Skeletal muscle satellite cell (primary cell): ENCODE data around the gene TUBA8.
"Not testable (repeated sequence)": the region's sequence is repeated elsewhere in the genome, so short reads cannot be mapped to it uniquely, and the experiment has no call there.

ENCODE experiments used
- H3K27me3 ChIP-seq: 2 replicates; pipeline ENCODE4 v1.7.0; 2013; ENCODE audit warnings: low read length; ENCODE audit not compliant: control insufficient read depth, insufficient read depth
- H3K36me3 ChIP-seq: 2 replicates; pipeline ENCODE4 v1.7.0; 2013; ENCODE audit warnings: mild to moderate bottlenecking, control low read depth, low read length; ENCODE audit not compliant: insufficient read depth
- H3K4me1 ChIP-seq: 2 replicates; pipeline ENCODE4 v1.7.0; 2013; ENCODE audit warnings: low read length; ENCODE audit not compliant: control insufficient read depth, insufficient read depth
- H3K4me2 ChIP-seq: 2 replicates; pipeline ENCODE4 v1.7.0; 2013; ENCODE audit warnings: mild to moderate bottlenecking, low read length
- H3K4me3 ChIP-seq: 2 replicates; pipeline ENCODE4 v1.7.0; 2013; ENCODE audit warnings: low read length
- H3K9ac ChIP-seq: 2 replicates; pipeline ENCODE4 v1.7.0; 2013; ENCODE audit warnings: mild to moderate bottlenecking, low read depth, low read length, moderate library complexity
- H3K9me3 ChIP-seq: replicated peaks from 2 replicates; pipeline ENCODE4 v1.7.0; 2013; ENCODE audit warnings: mild to moderate bottlenecking, control low read depth, low read length

The TUBA8 gene

DNA sequence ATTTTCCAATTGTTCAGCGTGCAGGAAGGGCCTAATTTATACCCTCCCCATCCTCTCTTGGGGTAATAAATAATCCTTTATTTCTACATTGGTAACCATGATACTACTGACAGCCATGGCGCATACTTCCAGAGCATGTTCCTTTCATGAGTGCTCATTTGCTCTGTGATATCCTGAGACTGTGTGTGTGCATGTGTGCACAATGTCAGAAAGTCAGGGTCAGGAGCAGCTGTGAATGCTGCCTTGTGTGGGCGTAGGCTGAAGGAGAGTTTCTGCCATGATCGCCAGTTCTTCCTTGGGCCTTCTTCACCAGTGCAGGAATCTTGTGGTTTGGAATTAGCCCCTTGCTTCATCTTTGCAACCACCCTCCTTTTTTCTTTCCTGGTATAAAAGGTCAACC, 10.2 kb downstream of the TUBA8 start:
- Histone ChIP-seq H3K4me1 (peaks cover 6% of the 10 kb centered on the region), H3K9ac (no peak overlapping the region), H3K27me3 (no peaks in the 10 kb centered on the region), H3K9me3 (no peaks in the 10 kb centered on the region), H3K36me3 (no peaks in the 10 kb centered on the region), H3K4me2 (no peak overlapping the region), H3K4me3 (no peak overlapping the region)

DNA sequence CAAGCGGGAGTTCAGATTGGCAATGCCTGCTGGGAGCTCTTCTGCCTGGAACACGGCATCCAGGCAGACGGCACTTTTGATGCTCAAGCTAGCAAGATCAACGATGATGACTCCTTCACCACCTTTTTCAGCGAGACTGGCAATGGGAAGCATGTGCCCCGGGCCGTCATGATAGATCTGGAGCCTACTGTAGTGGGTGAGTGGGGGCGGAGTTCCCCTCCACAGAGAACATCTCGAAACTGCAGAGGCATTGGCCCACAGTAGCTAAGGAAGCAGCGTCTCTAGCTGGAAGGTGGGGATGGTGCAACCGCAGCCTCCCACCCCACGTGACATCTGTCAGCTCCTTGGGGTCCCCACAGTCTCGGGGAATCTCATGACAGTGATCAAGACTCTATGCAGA, 10.9 kb downstream of the TUBA8 start:
- Histone ChIP-seq H3K27me3 (no peaks in the 10 kb centered on the region), H3K4me1 (peaks cover 6% of the 10 kb centered on the region), H3K4me3 (no peak overlapping the region), H3K36me3 (no peaks in the 10 kb centered on the region), H3K9ac (no peak overlapping the region), H3K9me3 (no peaks in the 10 kb centered on the region), H3K4me2 (no peak overlapping the region)

DNA sequence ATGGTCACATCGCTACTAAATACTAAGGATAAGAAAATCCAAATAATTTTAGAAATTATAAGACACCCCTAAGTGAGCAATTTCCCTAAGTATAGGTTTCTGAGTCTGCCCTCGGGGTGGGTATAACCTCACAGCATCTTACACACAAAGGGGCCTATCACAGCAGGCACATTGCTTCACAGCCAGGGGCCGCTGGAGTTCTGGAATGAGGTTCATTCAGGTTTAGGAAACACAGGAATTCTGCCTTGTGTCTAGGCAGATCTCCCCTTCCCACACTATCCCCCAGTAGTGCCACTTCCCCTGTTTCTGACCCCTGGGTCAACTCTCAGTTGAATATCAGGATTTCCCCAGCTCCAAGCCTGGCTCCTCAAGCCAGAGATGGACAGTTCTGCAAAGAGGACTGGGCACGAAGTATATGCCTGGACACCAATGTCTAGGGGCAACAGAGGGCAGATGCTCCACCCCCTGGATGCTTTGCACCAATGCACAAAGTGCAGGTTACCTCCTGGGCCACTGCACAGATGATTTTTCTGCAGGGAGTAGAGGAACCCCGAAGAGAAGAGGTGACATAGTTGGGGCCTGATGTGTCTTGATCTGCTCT, 11.4 kb downstream of the TUBA8 start:
- H3K4me1 ChIP-seq = peaks cover 6% of the 10 kb centered on the region
- H3K27me3 ChIP-seq = no peaks in the 10 kb centered on the region
- H3K36me3 ChIP-seq = no peaks in the 10 kb centered on the region
- H3K4me3 ChIP-seq = no peak overlapping the region
- H3K4me2 ChIP-seq = no peak overlapping the region
- H3K9ac ChIP-seq = no peak overlapping the region
- H3K9me3 ChIP-seq = no peaks in the 10 kb centered on the region

- H3K4me1 ChIP-seq, H3K4me2 ChIP-seq, H3K9me3 ChIP-seq, H3K9ac ChIP-seq, H3K27me3 ChIP-seq, H3K4me3 ChIP-seq, H3K36me3 ChIP-seq: not testable (repeated sequence)
These were observed 12.9 kb downstream of the TUBA8 start for GRCh38 chr22:18123476-18124025.

DNA sequence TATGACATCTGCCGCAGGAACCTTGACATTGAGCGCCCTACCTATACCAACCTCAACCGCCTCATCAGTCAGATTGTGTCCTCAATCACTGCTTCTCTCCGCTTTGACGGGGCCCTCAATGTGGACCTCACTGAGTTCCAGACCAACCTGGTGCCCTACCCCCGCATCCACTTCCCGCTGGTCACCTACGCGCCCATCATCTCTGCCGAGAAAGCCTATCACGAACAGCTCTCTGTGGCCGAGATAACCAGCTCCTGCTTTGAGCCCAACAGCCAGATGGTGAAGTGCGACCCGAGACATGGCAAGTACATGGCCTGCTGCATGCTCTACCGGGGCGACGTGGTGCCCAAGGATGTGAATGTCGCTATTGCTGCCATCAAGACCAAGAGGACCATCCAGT, 16.0 kb downstream of the TUBA8 start:
- no peak overlapping the region for H3K4me2 ChIP-seq
- no peaks in the 10 kb centered on the region for H3K9me3 ChIP-seq
- no peaks in the 10 kb centered on the region for H3K36me3 ChIP-seq
- no peaks in the 10 kb centered on the region for H3K4me1 ChIP-seq
- H3K9ac ChIP-seq = no peak overlapping the region
- H3K27me3 ChIP-seq = no peaks in the 10 kb centered on the region
- no peak overlapping the region for H3K4me3 ChIP-seq

- no peaks in the 10 kb centered on the region for H3K27me3 ChIP-seq
- no peak overlapping the region for H3K9ac ChIP-seq
- H3K4me2 ChIP-seq = no peak overlapping the region
- no peaks in the 10 kb centered on the region for H3K4me1 ChIP-seq
- H3K36me3 ChIP-seq = no peaks in the 10 kb centered on the region
- H3K4me3 ChIP-seq = no peak overlapping the region
- no peaks in the 10 kb centered on the region for H3K9me3 ChIP-seq
These were observed 19.4 kb downstream of the TUBA8 start for GRCh38 chr22:18130018-18130417.

DNA sequence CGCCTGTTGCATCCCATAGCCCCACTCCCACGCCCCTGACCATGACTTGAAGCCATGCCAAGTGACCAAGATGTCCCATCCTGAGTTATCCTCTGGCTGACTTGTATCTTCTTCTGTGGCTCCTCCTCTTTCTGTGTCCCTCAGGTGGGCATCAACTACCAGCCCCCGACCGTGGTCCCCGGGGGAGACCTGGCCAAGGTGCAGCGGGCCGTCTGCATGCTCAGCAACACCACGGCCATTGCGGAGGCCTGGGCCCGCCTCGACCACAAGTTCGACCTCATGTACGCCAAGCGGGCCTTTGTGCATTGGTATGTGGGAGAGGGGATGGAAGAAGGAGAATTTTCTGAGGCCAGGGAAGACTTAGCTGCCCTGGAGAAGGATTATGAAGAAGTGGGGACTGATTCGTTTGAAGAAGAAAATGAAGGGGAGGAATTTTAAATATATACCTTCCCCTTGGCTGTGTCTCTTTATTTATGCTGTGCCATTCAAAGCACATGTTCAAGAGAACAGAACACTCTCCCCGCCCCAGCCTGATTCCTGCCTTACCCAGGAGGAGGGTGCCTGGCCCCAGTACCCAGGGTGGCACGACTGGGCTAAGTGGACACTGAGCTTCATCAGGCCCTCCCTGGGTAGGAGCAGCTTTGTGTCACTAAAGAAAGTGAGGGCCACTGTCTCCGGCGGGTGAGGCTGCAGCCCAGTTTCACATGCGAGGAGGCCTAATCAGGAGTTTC, 20.3 kb downstream of the TUBA8 start:
- H3K9me3 ChIP-seq = no peaks in the 10 kb centered on the region
- H3K4me1 ChIP-seq = no peaks in the 10 kb centered on the region
- H3K27me3 ChIP-seq = no peaks in the 10 kb centered on the region

DNA sequence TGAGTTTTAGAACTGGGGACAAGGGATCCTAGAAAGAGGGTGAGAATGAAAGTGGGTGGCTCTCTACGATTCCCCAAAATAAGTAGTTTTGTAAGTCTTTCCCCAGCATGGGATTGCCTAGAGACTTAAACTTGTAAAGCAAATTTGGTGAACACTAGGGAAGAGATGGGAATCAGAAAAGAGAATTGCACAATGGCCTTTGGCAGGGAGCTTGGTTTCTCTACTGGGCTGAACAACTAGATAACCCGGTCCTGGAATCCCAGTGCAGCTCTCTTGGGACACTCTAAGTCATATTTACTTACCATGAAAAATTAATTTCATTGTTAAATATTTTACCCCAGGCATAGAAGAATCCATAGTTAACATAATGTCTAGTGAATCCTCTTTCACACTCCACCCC, 22.8 kb downstream of the TUBA8 start:
- H3K9me3 ChIP-seq = no peaks in the 10 kb centered on the region
- H3K27me3 ChIP-seq = no peaks in the 10 kb centered on the region
- no peak overlapping the region for H3K4me2 ChIP-seq
- H3K4me1 ChIP-seq = no peaks in the 10 kb centered on the region
- H3K9ac ChIP-seq = no peak overlapping the region
- H3K36me3 ChIP-seq = no peaks in the 10 kb centered on the region
- H3K4me3 ChIP-seq = no peak overlapping the region

More for the DNA sequence above, 20.3 kb downstream of the TUBA8 start:
- no peak overlapping the region for H3K4me2 ChIP-seq
- H3K9ac ChIP-seq = no peak overlapping the region
- no peak overlapping the region for H3K4me3 ChIP-seq
- H3K36me3 ChIP-seq = no peaks in the 10 kb centered on the region

DNA sequence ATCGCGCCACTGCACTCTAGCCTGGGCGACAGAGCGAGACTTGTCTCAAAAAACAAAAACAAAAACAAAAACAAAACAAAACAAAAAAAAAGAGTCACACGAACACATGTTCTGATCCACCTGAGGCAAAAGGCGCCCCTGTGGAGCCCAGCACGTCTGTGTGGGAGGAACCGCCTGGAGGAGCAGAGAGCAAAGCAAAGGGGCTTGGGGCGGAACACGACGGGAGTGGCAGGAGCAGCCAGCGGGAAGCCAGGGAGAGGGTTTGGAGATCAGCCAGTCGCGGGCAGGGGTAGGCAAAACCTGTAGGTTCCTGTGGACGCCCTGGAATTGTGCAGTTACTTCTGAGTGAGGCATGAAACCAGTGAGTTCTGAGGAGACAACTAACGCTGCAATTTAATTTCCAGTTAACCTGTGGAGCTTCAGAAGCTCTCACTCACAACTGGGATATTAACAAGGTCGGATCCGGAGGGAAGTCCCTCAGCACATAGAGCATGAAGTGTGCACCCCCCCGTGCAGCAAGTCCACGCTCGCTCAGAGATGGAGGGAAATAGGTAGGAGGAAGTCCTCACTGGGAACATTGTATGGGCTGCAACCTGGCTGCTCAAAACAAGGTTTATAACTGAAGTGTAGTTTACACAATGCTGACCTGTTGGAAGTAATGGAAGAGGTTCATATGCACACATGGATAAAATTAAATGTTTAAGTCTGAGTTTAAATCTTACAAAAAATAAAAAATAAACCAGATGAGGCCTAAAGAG, 26.1 kb downstream of the TUBA8 start:
- Histone ChIP-seq H3K4me2 (no peak overlapping the region), H3K4me3 (no peak overlapping the region), H3K4me1 (no peaks in the 10 kb centered on the region), H3K27me3 (no peaks in the 10 kb centered on the region), H3K9ac (no peak overlapping the region), H3K36me3 (no peaks in the 10 kb centered on the region), H3K9me3 (no peaks in the 10 kb centered on the region)

- H3K27me3 ChIP-seq, H3K36me3 ChIP-seq: not testable (repeated sequence)
These were observed 30.4 kb downstream of the TUBA8 start for GRCh38 chr22:18141004-18141403.

GRCh38 chr22:18144105-18144504, 33.5 kb downstream of the TUBA8 start:
- Histone ChIP-seq H3K9ac (no peak overlapping the region), H3K9me3 (no peaks in the 10 kb centered on the region), H3K4me1 (no peaks in the 10 kb centered on the region), H3K4me3 (no peak overlapping the region), H3K4me2 (no peak overlapping the region), H3K27me3 (peaks cover 3% of the 10 kb centered on the region), H3K36me3 (no peaks in the 10 kb centered on the region)

More at GRCh38 chr22:18141004-18141403, 30.4 kb downstream of the TUBA8 start:
- H3K9ac ChIP-seq, H3K4me1 ChIP-seq, H3K4me3 ChIP-seq, H3K4me2 ChIP-seq, H3K9me3 ChIP-seq: not testable (repeated sequence)
